ENCODE results near the gene FLYWCH1. TPM values are rescaled to one million over a fixed set of nuclear protein-coding genes. Genes with fewer than 3 reads are reported as not detected.

FLYWCH1 gene
- total and polyA plus RNA-seq, 2 of the 8 experiments (the other 6 are each of a cell fraction or from before 2014, with no cell fraction given), result 12.4 to 23.5 TPM

DNA sequence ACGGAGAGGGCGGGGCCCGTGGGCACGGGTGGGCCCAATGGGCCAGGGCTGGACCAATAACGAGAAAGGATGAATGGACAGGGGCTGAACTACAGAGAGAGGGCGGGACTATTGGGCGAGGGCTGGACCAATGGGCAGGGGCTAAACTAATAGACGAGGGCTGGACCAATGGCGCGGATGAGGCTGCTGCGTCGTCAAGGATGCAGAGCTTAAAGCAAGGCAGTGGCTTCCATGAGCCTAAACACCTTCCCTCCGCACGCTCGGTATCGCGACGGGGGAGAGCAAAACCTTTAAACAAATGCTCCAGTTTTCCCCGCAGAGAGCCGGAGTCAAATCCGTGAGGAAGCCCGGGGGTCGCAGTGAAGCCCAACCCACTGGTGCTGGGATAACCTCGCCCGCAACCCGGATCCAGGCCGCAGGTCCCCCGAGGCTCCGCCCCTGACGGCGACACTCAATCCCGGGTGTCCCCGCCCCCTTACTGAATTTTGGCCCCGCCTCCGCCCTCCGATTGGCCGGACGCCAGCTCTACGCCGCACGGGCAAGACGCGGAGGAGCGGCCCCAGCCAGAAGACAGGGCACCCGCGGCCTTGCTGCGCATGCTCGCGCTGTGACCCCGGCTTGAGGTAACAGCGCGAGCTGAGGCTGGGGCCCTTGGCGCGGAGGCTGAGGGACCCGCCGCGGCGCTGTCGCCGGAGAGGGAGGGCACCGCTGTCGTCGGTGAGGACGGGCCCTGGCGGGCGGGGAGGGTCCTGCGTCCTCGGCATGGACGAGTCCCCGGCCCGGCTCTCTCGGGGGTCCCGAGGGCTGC is 28.9 kb upstream of the FLYWCH1 start, which contains the start of gene FLYWCH2 (continued):
- TF ChIP-seq POU5F1 (IDR thresholded peaks at IDR 0.05; ENCODE audit: low read depth, low read length), result no peak
- TF ChIP-seq, protein P1, sequence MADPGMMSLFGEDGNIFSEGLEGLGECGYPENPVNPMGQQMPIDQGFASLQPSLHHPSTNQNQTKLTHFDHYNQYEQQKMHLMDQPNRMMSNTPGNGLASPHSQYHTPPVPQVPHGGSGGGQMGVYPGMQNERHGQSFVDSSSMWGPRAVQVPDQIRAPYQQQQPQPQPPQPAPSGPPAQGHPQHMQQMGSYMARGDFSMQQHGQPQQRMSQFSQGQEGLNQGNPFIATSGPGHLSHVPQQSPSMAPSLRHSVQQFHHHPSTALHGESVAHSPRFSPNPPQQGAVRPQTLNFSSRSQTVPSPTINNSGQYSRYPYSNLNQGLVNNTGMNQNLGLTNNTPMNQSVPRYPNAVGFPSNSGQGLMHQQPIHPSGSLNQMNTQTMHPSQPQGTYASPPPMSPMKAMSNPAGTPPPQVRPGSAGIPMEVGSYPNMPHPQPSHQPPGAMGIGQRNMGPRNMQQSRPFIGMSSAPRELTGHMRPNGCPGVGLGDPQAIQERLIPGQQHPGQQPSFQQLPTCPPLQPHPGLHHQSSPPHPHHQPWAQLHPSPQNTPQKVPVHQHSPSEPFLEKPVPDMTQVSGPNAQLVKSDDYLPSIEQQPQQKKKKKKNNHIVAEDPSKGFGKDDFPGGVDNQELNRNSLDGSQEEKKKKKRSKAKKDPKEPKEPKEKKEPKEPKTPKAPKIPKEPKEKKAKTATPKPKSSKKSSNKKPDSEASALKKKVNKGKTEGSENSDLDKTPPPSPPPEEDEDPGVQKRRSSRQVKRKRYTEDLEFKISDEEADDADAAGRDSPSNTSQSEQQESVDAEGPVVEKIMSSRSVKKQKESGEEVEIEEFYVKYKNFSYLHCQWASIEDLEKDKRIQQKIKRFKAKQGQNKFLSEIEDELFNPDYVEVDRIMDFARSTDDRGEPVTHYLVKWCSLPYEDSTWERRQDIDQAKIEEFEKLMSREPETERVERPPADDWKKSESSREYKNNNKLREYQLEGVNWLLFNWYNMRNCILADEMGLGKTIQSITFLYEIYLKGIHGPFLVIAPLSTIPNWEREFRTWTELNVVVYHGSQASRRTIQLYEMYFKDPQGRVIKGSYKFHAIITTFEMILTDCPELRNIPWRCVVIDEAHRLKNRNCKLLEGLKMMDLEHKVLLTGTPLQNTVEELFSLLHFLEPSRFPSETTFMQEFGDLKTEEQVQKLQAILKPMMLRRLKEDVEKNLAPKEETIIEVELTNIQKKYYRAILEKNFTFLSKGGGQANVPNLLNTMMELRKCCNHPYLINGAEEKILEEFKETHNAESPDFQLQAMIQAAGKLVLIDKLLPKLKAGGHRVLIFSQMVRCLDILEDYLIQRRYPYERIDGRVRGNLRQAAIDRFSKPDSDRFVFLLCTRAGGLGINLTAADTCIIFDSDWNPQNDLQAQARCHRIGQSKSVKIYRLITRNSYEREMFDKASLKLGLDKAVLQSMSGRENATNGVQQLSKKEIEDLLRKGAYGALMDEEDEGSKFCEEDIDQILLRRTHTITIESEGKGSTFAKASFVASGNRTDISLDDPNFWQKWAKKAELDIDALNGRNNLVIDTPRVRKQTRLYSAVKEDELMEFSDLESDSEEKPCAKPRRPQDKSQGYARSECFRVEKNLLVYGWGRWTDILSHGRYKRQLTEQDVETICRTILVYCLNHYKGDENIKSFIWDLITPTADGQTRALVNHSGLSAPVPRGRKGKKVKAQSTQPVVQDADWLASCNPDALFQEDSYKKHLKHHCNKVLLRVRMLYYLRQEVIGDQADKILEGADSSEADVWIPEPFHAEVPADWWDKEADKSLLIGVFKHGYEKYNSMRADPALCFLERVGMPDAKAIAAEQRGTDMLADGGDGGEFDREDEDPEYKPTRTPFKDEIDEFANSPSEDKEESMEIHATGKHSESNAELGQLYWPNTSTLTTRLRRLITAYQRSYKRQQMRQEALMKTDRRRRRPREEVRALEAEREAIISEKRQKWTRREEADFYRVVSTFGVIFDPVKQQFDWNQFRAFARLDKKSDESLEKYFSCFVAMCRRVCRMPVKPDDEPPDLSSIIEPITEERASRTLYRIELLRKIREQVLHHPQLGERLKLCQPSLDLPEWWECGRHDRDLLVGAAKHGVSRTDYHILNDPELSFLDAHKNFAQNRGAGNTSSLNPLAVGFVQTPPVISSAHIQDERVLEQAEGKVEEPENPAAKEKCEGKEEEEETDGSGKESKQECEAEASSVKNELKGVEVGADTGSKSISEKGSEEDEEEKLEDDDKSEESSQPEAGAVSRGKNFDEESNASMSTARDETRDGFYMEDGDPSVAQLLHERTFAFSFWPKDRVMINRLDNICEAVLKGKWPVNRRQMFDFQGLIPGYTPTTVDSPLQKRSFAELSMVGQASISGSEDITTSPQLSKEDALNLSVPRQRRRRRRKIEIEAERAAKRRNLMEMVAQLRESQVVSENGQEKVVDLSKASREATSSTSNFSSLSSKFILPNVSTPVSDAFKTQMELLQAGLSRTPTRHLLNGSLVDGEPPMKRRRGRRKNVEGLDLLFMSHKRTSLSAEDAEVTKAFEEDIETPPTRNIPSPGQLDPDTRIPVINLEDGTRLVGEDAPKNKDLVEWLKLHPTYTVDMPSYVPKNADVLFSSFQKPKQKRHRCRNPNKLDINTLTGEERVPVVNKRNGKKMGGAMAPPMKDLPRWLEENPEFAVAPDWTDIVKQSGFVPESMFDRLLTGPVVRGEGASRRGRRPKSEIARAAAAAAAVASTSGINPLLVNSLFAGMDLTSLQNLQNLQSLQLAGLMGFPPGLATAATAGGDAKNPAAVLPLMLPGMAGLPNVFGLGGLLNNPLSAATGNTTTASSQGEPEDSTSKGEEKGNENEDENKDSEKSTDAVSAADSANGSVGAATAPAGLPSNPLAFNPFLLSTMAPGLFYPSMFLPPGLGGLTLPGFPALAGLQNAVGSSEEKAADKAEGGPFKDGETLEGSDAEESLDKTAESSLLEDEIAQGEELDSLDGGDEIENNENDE (IDR thresholded peaks at IDR 0.05; ENCODE audit: insufficient replicate concordance, low read length), result no peak

Data from H1 (cell line).